Measurements from ENCODE around the gene SNRPD2.
"Not testable (repeated sequence)": the region's sequence is repeated elsewhere in the genome, so short reads cannot be mapped to it uniquely, and the experiment has no call there.

Gene SNRPD2

GRCh38 chr19:45691516-45692186 lies at the start of gene SNRPD2:
Gene SNRPD2 (minus strand): TSS chr19:45691953. CDS start chr19:45691888, 65 bp downstream.
- DNase-seq: peak; percentile 99

DNA sequence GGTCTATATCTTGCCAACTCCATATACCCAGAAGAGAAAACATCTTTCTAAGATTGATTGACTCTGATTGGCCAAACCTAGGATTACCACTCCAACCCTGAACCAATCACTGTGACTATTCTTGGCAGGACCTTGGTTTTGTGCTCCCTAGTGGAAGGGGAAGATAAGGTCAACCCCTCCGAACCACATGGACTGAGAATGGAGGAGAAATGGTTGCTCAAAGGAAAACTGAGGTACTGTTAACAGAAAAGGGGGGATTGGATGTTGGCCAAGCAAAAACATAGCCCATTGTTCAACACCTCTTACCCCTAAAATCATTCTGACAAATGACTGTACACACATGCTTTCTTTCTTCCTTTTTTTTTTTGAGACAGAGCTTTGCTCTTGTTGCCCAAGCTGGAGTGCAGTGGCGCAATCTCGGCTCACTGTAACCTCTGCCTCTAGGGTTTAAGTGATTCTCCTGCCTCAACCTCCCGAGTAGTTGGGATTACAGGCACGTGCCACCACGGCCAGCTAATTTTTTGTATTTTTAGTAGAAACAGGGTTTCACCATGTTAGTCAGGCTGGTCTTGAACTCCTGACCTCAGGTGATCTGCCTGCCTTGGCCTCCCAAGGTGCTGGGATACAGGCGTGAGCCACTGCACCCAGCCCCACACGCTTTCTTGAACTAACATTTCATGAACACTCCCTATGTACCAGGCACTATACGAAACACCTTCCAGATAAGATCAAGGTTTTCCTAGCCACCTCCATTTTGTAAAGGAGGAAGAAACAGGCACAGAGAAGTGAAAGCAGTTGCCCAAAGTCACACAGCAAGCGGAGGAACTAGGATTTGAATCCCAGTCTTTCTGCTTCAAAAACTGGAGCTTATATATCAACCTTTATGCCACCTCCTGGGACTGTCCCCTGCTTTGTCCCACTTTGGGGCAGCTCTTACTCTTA lies 48.0 kb upstream of the SNRPD2 start:
- DNase-seq: no peak

DNA sequence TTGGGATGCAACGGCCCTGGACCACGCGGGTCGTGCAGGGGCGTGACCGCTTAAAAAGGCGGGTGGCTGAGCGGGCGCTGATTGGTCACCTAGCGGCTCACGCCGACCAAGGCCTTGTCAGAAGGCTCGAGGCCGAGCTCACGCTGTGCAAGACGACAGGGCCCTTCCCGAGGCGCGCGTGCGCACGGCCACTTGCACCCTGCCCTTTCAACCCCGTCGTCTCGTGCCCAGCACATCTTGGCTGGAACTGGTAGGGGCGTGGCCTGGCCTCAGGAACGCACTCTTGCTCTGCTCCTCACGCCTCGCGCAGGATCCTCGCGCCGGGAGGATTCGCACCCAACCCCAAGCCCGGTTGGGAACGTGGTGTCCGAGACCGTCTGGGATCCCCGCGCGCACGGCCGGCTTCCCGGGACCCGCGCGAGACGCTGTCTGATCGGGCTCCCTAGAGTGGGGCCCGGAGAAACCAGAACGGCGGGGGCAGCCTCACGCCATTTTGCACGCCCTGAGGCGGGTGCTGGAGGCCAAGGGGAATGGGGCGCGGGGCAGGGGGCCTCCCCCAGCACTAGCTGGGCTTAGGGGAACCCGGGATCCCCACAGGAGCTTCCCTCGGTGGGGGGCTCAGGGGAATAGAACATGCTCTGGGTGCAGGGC lies 41.5 kb upstream of the SNRPD2 start, which contains the start of gene MEIOSIN:
MEIOSIN (plus strand) TSS at position 280 of the 651 bp plus-strand sequence. CDS start 1,938 bp downstream, outside the sequence.
- no peak for DNase-seq

- peak; percentile 99 for DNase-seq
Observed at GRCh38 chr19:45730368-45731288, 38.9 kb upstream of the SNRPD2 start, which contains the start of gene FBXO46. Gene FBXO46 (minus strand): TSS chr19:45730896. CDS start chr19:45713495, 17,401 bp downstream.

GRCh38 chr19:45729800-45730290 lies 38.1 kb upstream of the SNRPD2 start:
- DNase-seq: no peak

DNA sequence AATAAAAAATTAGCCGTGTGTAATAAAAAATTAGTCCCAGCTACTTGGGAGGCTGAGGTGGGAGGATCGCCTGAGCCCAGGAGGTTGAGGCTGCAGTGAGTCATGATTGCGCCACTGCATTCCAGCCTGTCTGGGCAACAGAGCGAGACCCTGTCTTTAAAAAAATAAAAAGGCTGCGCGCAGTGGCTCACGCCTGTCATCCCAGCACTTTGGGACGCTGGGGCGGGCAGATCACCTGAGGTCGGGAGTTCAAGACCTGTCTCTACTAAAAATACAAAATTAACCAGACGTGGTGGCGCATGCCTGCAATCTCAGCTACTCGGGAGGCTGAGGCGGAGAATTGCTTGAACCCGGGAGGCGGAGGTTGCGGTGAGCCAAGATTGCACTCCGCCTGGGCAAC lies 36.9 kb upstream of the SNRPD2 start:
- not testable (repeated sequence) for DNase-seq

GRCh38 chr19:45720065-45720464 lies 28.3 kb upstream of the SNRPD2 start:
- DNase-seq: not testable (repeated sequence)

DNA sequence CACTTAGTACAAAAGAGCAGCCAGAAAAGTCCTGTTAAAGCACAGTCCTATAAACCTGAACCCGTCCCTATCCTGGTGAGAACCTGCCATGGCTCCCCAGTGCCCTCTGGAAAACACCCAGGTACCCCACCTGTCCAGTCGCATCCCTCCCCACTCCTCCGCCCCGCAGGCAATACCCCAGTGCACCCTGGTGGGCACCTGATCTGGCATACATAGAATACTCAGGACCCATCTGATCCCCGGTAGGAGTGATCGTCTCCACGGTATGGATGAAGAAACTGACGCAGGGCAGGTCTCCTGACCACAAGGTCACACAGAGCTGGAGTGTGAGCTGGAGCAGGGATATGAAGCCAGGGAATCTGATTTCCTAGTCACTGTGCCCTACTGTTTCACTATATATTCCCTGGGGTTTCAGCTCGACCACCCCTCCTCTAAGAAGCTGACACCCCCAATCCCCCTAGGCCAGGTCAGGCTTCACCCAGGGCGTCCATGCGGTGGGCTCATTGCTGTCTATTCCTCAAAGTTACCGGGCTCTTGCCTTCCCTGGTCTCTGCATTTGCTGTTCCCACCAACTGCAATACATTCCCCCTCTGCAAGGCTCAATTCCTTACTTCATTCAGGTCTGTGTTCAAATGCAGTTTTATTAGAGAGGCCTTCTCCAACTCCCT lies 26.4 kb upstream of the SNRPD2 start:
- peak; percentile 62 for DNase-seq

GRCh38 chr19:45717131-45717982 lies 25.6 kb upstream of the SNRPD2 start:
- DNase-seq: peak; percentile 100

DNA sequence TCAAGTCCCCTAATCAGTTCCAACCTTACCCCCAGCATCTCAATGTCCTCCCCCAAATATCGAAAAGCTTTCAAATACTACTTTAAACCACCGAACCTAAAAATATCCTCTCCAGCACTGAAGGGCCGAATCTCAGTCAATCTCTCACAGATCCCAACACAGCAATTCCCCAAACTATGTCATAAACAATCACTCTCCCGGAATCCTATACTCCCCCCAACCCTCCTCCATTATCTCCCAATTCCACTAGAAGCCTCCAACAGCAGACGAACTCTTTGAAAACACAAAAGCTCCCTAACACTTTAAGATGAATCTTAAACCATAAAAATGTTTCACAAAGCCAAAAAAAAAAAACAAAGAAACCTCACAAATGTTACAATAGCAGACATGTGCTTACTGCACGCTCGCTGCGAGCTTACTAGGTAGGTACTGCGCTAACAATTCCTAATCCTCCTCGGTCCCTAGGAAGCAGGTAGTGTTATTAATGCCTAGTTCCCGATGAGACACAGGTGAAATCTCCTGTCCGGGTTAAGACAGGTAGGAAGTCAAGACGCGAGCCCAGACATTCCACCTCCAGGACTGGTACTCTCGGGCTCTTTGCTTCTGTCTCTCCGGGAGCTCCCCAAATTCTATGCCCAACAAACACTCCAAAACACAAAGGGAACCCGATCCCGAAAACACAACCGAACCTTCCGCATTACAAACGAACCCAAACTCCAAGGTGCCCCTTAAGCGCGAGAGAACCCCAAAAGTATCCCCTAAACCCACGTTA lies 24.8 kb upstream of the SNRPD2 start:
- DNase-seq: peak; percentile 65

DNA sequence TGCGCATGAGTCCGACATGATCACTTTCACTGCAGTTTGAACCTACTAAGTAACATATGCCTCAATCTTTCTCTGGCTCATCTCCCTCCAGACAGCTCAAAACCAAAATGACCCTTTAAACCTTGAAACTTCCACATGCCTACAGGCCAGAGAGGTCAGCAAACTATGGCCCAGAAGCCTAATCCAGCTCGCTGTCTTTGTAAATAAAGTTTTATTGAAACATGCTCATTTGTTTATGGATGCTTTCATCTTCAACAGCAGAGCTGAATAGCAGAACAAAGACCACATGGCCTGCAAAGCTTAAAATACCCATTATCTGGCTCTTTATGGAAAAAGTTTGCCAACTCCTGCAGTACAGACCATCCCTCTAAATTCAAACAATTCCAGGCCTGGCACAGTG lies 23.4 kb upstream of the SNRPD2 start:
- no peak for DNase-seq

DNA sequence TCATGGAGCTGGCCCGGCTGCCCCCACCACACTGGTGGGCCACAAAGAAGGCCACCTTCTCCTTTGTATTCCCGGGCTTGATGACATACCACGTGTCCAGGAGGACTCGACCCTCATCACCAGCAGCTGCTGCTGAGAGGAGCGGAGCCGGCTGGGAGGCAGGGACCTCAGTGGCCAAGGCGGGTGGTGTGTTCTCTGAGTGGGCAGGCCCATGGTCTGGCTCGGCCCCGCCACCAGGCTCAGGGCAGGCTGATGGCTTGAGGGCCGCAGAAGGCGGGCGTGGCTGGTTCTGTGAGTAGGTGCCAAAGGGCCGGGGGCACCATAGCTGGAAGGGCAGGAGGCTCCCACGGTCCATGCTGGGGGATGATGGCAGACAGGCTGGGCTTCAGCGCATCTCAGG lies 21.4 kb upstream of the SNRPD2 start:
- DNase-seq: no peak

GRCh38 chr19:45712699-45713067 lies 20.9 kb upstream of the SNRPD2 start:
- DNase-seq: no peak

GRCh38 chr19:45711851-45712698 lies 20.3 kb upstream of the SNRPD2 start:
- no peak for DNase-seq

DNA sequence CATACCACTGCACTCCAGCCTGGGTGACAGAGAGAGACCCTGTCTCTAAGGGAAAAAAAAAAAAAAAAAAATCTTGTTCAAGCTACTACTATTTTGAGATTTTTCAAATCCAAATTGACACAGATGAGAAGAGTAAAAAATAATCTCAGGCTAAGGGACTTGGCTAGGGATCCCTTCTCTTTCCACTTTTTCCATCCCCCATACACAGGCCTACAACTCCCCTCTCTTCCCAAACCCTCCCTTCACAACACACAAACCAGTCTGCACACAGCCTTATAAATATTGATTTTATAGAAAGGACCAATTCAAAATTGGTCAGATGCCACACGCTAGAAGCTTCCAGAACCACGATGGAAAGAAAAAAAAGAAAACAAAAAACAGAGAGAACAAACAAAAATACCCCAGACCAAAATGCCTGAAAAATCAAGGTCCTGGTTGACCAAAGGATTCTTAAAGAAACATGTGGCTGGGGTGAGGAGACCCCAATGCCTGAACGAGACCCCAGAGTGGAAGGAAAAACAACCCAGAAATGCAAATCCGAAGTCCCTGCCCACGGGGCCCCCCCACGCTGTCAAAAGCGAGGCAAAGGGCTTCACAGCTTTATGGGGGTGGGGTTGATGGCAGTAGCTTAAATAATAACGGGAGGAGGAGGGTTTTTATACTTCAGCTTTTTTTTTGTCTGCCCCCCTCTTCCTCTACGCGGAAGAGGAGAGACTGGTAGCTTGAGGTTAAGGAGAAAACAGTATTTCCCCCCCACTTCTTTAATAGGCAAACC lies 18.8 kb upstream of the SNRPD2 start:
- DNase-seq: no peak

- no peak for DNase-seq
Observed at GRCh38 chr19:45705710-45706415, 14.1 kb upstream of the SNRPD2 start.

- DNase-seq: no peak
Observed at GRCh38 chr19:45705115-45705514, 13.4 kb upstream of the SNRPD2 start.

All from DMS53 (cell line).